PC-3 (cell line): ENCODE measurements around the gene KDM2B. TPM values are rescaled to one million over a fixed set of nuclear protein-coding genes. Genes with fewer than 3 reads are reported as not detected.

Experiments used
- ATAC-seq: fragments of 200-7000 bp; cut with Tn5 transposase; 2 replicates; pipeline ENCODE4 v1.9.1; 2020; ENCODE audit warnings: mild to moderate bottlenecking, moderate library complexity
- BruUV-seq: library from RNA; stranded (reverse); fragments of 400-500 nt; replicated peaks from 2 replicates; lab custom pipeline; 2021; lab: Mats Ljungman, UMichigan
- CTCF ChIA-PET: fragments of 300-600 bp; sonication (Branson Sonifier 250); formaldehyde crosslinking; loops from one replicate; lab custom pipeline; 2022; ENCODE audit warnings: antibody characterized with exemption; lab: Charles Lee
- POLR2A ChIA-PET: fragments of 300-600 bp; sonication (Branson Sonifier 250); formaldehyde crosslinking; loops from one replicate; lab custom pipeline; 2022; ENCODE audit warnings: antibody characterized with exemption; ENCODE audit not compliant: unreplicated experiment; lab: Charles Lee
- DNase-seq: peaks from one replicate; pipeline ENCODE4 v3.0.0-alpha.2; 2015
- H2AFZ ChIP-seq: fragments of 300-600 bp; sonication (generic); 2 replicates; pipeline ENCODE4 v1.6.0; 2016; ENCODE audit warnings: antibody characterized with exemption, low read length
- H3F3A ChIP-seq: fragments of 300-600 bp; sonication (generic); one replicate; pipeline ENCODE4 v1.6.0; 2017; ENCODE audit warnings: antibody characterized with exemption, low read length, control low read depth, mild to moderate bottlenecking; ENCODE audit not compliant: unreplicated experiment
- H3K27ac ChIP-seq: fragments of 300-600 bp; sonication (generic); 2 replicates; pipeline ENCODE4 v1.5.1; 2016; ENCODE audit warnings: mild to moderate bottlenecking, low read length
- H3K27me3 ChIP-seq: fragments of 300-600 bp; sonication (generic); 2 replicates; pipeline ENCODE4 v1.6.1; 2016; ENCODE audit warnings: low read length, mixed read lengths
- H3K36me3 ChIP-seq: fragments of 300-600 bp; sonication (generic); 2 replicates; pipeline ENCODE4 v1.6.1; 2016; ENCODE audit warnings: low read depth, mixed run types, low read length, mixed read lengths
- H3K4me1 ChIP-seq: fragments of 300-600 bp; sonication (generic); 2 replicates; pipeline ENCODE4 v1.5.1; 2016; ENCODE audit warnings: low read length; ENCODE audit not compliant: insufficient read depth
- H3K4me2 ChIP-seq: fragments of 300-600 bp; sonication (generic); 2 replicates; pipeline ENCODE4 v1.6.0; 2016; ENCODE audit warnings: low read length
- H3K4me3 ChIP-seq: fragments of 300-600 bp; sonication (generic); 2 replicates; pipeline ENCODE4 v1.5.1; 2016; ENCODE audit warnings: mild to moderate bottlenecking, low read length, mixed read lengths
- H3K79me2 ChIP-seq: fragments of 300-600 bp; sonication (generic); 2 replicates; pipeline ENCODE4 v1.6.1; 2017; ENCODE audit warnings: low read length, mixed read lengths
- H3K9ac ChIP-seq: fragments of 300-600 bp; sonication (generic); 2 replicates; pipeline ENCODE4 v1.6.0; 2016; ENCODE audit warnings: mild to moderate bottlenecking, low read length
- H3K9me2 ChIP-seq: fragments of 300-600 bp; sonication (generic); replicated peaks from 2 replicates; pipeline ENCODE4 v1.6.1; 2016; ENCODE audit warnings: mixed run types, low read length, mixed read lengths
- H3K9me3 ChIP-seq: fragments of 300-600 bp; sonication (generic); 2 replicates; pipeline ENCODE4 v1.6.1; 2016; ENCODE audit warnings: low read length, mixed read lengths
- H4K20me1 ChIP-seq: fragments of 300-600 bp; sonication (generic); 2 replicates; pipeline ENCODE4 v1.6.1; 2016; ENCODE audit warnings: low read length, mixed read lengths
- CTCF ChIP-seq: fragments of 300-600 bp; sonication (generic); conservative IDR thresholded peaks from 2 replicates; pipeline ENCODE4 v1.5.1; 2017; ENCODE audit warnings: antibody characterized with exemption, low read depth, mild to moderate bottlenecking, low read length
- EZH2 ChIP-seq: fragments of 300-600 bp; sonication (generic); IDR thresholded peaks from one replicate; pipeline ENCODE4 v1.6.1; 2017; ENCODE audit warnings: antibody characterized with exemption, mild to moderate bottlenecking, low read length; ENCODE audit not compliant: unreplicated experiment
- EZH2phosphoT487 ChIP-seq: fragments of 300-600 bp; sonication (generic); IDR thresholded peaks from 2 replicates; pipeline ENCODE4 v1.6.1; 2018; ENCODE audit warnings: mild to moderate bottlenecking, antibody characterized with exemption, low read length, borderline replicate concordance
- intact Hi-C: fragments of 100-400 bp; cut with micrococcal nuclease; formaldehyde crosslinking; loops from 2 replicates; pipeline ENCODE4 v1.9.0; 2023
- total RNA-seq: library from RNA; depleted of rRNA; stranded (reverse); fragments of >200 nt; gene quantifications from 2 replicates; pipeline ENCODE4 v1.2.3, GENCODE V29; 2014

The KDM2B gene
- total RNA-seq, 1 experiment from 2014 or later = 52.5 TPM

- H3K4me1 ChIP-seq = no peaks in the 10 kb centered on the region
- TF ChIP-seq CTCF (no peak), EZH2phosphoT487 (no peak)
- peaks cover 7% of the 10 kb centered on the region; the same call in 1 of the 2 replicates for H3K36me3 ChIP-seq
- no peaks in the 10 kb centered on the region for H3F3A ChIP-seq
- no peak overlapping the region for H2AFZ ChIP-seq
- no peaks in the 10 kb centered on the region for H4K20me1 ChIP-seq
- no TSS peak for BruUV-seq
- H3K27ac ChIP-seq = no peak overlapping the region
- H3K4me2 ChIP-seq = no peak overlapping the region
- no peak overlapping the region for H3K9ac ChIP-seq
- H3K9me3 ChIP-seq = no peaks in the 10 kb centered on the region
- ChIA-PET POLR2A (no interaction called here), CTCF (no interaction called here)
- ATAC-seq = no peak
- H3K9me2 ChIP-seq = no peaks in the 10 kb centered on the region
- intact Hi-C loops = no loop called here
- peaks cover 61% of the 10 kb centered on the region for H3K79me2 ChIP-seq
- no peak overlapping the region for H3K4me3 ChIP-seq
- no peaks in the 10 kb centered on the region for H3K27me3 ChIP-seq
- no peak for DNase-seq
These were observed 125.9 kb downstream of the KDM2B start for GRCh38 chr12:121454921-121455320.

DNA sequence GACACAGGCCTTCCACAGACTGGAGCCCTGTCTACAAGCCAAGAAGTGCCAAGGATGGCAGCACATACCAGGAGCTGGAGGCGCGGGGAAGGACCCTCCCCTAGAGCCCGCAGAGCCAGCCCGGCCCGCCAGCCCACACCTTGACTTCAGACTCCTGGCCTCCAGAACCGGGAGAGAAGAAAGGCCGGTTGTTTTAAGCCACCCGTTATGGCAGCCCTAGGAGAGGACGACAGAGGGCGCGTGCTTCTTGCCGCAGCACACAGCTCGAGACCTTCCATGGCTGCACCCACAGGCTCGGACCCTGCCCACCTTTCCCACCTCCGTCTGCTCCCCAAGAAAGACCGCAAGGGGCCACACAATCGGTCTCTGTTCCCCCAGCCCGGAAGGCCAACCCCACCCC lies 127.2 kb downstream of the KDM2B start:
- no peak for ATAC-seq

GRCh38 chr12:121452985-121453360 lies 127.8 kb downstream of the KDM2B start:
- Histone ChIP-seq H3K36me3 (peaks cover 7% of the 10 kb centered on the region; the same call in 1 of the 2 replicates), H2AFZ (no peak overlapping the region), H3F3A (no peaks in the 10 kb centered on the region), H3K27ac (no peak overlapping the region), H3K27me3 (no peaks in the 10 kb centered on the region), H3K4me3 (no peak overlapping the region), H3K9ac (no peak overlapping the region), H3K9me3 (no peaks in the 10 kb centered on the region), H4K20me1 (no peaks in the 10 kb centered on the region), H3K4me1 (no peaks in the 10 kb centered on the region), H3K79me2 (peaks cover 50% of the 10 kb centered on the region), H3K4me2 (no peak overlapping the region), H3K9me2 (no peaks in the 10 kb centered on the region)
- ChIA-PET POLR2A (no interaction called here), CTCF (no interaction called here)
- intact Hi-C loops = no loop called here
- TF ChIP-seq CTCF (no peak), EZH2phosphoT487 (no peak), EZH2 (no peak)
- BruUV-seq = no TSS peak
- ATAC-seq (no peak), DNase-seq (no peak)

More for the DNA sequence above, 127.2 kb downstream of the KDM2B start:
- POLR2A ChIA-PET = no interaction called here
- no peaks in the 10 kb centered on the region for H3F3A ChIP-seq
- no peak for DNase-seq
- H3K27me3 ChIP-seq = no peaks in the 10 kb centered on the region
- H3K9ac ChIP-seq = no peak overlapping the region
- peaks cover 52% of the 10 kb centered on the region for H3K79me2 ChIP-seq
- peaks cover 7% of the 10 kb centered on the region; the same call in 1 of the 2 replicates for H3K36me3 ChIP-seq
- intact Hi-C loops = no loop called here
- no TSS peak for BruUV-seq
- H3K9me3 ChIP-seq = no peaks in the 10 kb centered on the region
- no peaks in the 10 kb centered on the region for H3K4me1 ChIP-seq
- H3K9me2 ChIP-seq = no peaks in the 10 kb centered on the region
- H2AFZ ChIP-seq = no peak overlapping the region
- CTCF ChIA-PET = no interaction called here
- TF ChIP-seq EZH2 (no peak), EZH2phosphoT487 (no peak), CTCF (no peak)
- H3K4me3 ChIP-seq = no peak overlapping the region
- no peaks in the 10 kb centered on the region for H4K20me1 ChIP-seq
- H3K27ac ChIP-seq = no peak overlapping the region
- H3K4me2 ChIP-seq = no peak overlapping the region
